Neural cell (in vitro differentiated cells): ENCODE data around the gene RYR3.

ENCODE experiments used
- EZH2 ChIP-seq: fragments of 200-600, 300-800 bp; shearing (Covaris generic), sonication (generic); IDR thresholded peaks from 2 replicates; pipeline ENCODE4 v1.6.1; 2014; ENCODE audit warnings: antibody characterized with exemption, low read length, borderline replicate concordance, mild to moderate bottlenecking; ENCODE audit not compliant: insufficient read depth, poor library complexity, severe bottlenecking
- MXI1 ChIP-seq: fragments of 450-650 bp; conservative IDR thresholded peaks from 2 replicates; pipeline ENCODE4 v1.6.1; 2014; ENCODE audit warnings: antibody characterized with exemption, mild to moderate bottlenecking; ENCODE audit not compliant: poor library complexity, severe bottlenecking
- POLR2AphosphoS5 ChIP-seq: IDR thresholded peaks from 2 replicates; pipeline ENCODE4 v1.6.1; 2012
- TAF1 ChIP-seq: IDR thresholded peaks from 2 replicates; pipeline ENCODE4 v1.6.1; 2012; ENCODE audit warnings: low read depth
- TF ChIP-seq, protein P1 (sequence below): fragments of 450-650 bp; IDR thresholded peaks from 2 replicates; pipeline ENCODE4 v1.5.1; 2014; ENCODE audit warnings: antibody characterized with exemption, mild to moderate bottlenecking, moderate library complexity; ENCODE audit not compliant: poor library complexity, severe bottlenecking
- TF ChIP-seq, protein P2 (sequence below): IDR thresholded peaks from 2 replicates; pipeline ENCODE4 v1.6.1; 2012; ENCODE audit warnings: borderline replicate concordance

GRCh38 chr15:33324609-33325008 lies 13.8 kb downstream of the RYR3 start:
- TF ChIP-seq MXI1 = no peak
- TF ChIP-seq, protein P1, sequence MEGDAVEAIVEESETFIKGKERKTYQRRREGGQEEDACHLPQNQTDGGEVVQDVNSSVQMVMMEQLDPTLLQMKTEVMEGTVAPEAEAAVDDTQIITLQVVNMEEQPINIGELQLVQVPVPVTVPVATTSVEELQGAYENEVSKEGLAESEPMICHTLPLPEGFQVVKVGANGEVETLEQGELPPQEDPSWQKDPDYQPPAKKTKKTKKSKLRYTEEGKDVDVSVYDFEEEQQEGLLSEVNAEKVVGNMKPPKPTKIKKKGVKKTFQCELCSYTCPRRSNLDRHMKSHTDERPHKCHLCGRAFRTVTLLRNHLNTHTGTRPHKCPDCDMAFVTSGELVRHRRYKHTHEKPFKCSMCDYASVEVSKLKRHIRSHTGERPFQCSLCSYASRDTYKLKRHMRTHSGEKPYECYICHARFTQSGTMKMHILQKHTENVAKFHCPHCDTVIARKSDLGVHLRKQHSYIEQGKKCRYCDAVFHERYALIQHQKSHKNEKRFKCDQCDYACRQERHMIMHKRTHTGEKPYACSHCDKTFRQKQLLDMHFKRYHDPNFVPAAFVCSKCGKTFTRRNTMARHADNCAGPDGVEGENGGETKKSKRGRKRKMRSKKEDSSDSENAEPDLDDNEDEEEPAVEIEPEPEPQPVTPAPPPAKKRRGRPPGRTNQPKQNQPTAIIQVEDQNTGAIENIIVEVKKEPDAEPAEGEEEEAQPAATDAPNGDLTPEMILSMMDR = no peak
- TF ChIP-seq, protein P2, sequence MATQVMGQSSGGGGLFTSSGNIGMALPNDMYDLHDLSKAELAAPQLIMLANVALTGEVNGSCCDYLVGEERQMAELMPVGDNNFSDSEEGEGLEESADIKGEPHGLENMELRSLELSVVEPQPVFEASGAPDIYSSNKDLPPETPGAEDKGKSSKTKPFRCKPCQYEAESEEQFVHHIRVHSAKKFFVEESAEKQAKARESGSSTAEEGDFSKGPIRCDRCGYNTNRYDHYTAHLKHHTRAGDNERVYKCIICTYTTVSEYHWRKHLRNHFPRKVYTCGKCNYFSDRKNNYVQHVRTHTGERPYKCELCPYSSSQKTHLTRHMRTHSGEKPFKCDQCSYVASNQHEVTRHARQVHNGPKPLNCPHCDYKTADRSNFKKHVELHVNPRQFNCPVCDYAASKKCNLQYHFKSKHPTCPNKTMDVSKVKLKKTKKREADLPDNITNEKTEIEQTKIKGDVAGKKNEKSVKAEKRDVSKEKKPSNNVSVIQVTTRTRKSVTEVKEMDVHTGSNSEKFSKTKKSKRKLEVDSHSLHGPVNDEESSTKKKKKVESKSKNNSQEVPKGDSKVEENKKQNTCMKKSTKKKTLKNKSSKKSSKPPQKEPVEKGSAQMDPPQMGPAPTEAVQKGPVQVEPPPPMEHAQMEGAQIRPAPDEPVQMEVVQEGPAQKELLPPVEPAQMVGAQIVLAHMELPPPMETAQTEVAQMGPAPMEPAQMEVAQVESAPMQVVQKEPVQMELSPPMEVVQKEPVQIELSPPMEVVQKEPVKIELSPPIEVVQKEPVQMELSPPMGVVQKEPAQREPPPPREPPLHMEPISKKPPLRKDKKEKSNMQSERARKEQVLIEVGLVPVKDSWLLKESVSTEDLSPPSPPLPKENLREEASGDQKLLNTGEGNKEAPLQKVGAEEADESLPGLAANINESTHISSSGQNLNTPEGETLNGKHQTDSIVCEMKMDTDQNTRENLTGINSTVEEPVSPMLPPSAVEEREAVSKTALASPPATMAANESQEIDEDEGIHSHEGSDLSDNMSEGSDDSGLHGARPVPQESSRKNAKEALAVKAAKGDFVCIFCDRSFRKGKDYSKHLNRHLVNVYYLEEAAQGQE = no peak
- no peak for TF ChIP-seq POLR2AphosphoS5
- no peak for TF ChIP-seq EZH2
- TF ChIP-seq TAF1 = no peak
